HFF-Myc (cell line): ENCODE data around the gene BMP8B.
"Not testable (repeated sequence)": the region's sequence is repeated elsewhere in the genome, so short reads cannot be mapped to it uniquely, and the experiment has no call there.

Experiments
- DNase-seq: peaks from one replicate; pipeline ENCODE4 v3.0.0-alpha.2; 2011; ENCODE audit warnings: low read depth; ENCODE audit errors: extremely low read depth
- H3K4me3 ChIP-seq: replicated peaks from 2 replicates; pipeline ENCODE4 v1.5.1; 2011; ENCODE audit warnings: low read depth, mild to moderate bottlenecking, control low read depth, low read length
- TF ChIP-seq, protein P1 (sequence below): IDR thresholded peaks from 2 replicates; pipeline ENCODE4 v1.5.1; 2012; ENCODE audit warnings: mild to moderate bottlenecking, low read depth, low read length, control low read depth; ENCODE audit errors: missing control alignments

BMP8B gene

GRCh38 chr1:39776400-39776713 is 12.3 kb downstream of the BMP8B start:
- TF ChIP-seq, protein P1, sequence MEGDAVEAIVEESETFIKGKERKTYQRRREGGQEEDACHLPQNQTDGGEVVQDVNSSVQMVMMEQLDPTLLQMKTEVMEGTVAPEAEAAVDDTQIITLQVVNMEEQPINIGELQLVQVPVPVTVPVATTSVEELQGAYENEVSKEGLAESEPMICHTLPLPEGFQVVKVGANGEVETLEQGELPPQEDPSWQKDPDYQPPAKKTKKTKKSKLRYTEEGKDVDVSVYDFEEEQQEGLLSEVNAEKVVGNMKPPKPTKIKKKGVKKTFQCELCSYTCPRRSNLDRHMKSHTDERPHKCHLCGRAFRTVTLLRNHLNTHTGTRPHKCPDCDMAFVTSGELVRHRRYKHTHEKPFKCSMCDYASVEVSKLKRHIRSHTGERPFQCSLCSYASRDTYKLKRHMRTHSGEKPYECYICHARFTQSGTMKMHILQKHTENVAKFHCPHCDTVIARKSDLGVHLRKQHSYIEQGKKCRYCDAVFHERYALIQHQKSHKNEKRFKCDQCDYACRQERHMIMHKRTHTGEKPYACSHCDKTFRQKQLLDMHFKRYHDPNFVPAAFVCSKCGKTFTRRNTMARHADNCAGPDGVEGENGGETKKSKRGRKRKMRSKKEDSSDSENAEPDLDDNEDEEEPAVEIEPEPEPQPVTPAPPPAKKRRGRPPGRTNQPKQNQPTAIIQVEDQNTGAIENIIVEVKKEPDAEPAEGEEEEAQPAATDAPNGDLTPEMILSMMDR: no peak
- no peak overlapping the region for H3K4me3 ChIP-seq
- no peak for DNase-seq

DNA sequence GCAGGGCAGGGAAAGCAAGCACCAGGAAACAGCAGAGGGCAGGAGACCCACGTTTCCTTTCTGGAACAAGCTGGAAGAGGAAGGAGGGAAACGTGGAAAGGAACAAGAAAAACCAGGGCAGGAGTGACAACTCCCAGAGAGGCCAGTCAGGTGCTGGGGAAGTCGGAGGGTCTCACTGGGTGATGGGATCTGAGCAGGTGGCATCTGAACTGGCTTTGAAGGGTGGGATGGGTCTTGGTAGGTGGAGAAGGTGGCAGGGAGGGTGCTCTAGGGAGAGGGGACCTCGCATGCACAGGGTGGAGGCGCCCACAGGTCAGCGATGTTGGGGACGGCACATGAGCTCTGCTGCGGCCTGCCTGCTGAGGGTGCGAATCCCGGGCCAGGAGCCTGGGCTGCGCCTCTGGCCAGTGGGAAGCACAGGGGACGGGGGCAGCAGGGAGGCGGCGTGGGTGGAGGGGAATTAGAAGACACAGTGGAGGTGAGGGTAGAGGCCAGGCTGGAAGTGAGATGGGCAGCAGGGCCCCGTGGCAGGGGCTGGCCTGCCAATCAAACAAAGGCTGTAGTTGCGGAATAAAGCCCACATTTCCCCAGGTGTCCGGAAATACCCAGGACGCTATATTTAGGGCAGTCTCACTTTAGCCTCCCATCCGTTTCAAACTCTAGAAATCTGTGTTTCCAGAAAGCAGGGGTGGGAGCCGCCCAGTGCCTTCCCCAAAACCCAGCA is 12.8 kb downstream of the BMP8B start:
- not testable (repeated sequence) for H3K4me3 ChIP-seq, DNase-seq

DNA sequence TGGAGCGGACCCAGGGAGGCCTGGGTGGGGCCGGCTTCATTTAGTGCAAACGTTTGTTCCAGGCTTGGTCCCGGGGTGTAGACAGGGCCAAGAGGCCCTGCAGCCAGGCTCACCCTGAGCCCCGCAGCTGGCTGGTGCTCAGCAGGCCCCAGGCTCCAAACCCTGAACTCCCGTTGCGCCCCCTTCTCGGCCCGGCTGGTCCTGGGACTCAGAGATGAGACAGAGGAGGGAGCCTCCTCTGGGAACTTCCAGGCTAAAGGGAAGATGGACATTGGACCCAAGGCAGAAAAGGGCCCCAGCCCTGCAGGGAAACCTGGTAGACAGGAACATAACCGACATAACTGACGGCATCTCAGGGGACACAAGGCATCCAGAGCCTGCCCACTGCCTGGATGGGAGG is 13.5 kb downstream of the BMP8B start:
- not testable (repeated sequence) for H3K4me3 ChIP-seq, DNase-seq

DNA sequence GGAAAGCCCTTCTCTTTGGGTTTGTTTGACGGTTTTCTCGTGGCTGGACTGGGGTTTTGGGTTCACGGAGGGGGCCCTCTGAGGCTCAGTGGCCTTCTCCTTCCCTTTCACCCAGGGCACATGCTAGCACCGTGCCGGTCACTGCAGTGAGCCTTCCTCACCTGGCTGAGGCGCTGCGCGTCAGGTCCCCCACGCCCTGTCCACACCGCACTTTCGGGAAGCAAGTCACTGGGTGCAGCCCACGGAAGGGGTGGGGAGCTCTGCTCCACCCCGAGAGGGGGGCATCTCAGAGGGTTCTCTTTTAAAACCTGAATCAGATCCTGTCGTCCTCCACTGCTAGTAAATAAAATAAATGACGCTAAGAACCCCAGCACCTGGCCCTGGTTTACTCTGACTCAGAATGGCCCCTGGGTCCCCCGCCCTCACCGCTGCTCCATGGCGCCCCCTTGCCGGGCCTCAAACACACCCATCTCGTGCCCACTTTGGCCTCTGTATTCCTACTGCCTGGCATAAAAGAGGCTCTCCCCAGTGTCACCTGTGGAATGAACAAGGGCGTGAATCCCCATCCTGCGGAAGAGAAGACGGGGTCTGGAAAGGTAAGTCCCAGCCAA is 15.2 kb downstream of the BMP8B start:
- DNase-seq, H3K4me3 ChIP-seq: not testable (repeated sequence)

- not testable (repeated sequence) for DNase-seq, H3K4me3 ChIP-seq
Observed at GRCh38 chr1:39771022-39771532, 17.6 kb downstream of the BMP8B start, which contains the start of gene OXCT2. OXCT2 (minus strand) TSS chr1:39771348; CDS start chr1:39771255, 93 bp downstream.

DNA sequence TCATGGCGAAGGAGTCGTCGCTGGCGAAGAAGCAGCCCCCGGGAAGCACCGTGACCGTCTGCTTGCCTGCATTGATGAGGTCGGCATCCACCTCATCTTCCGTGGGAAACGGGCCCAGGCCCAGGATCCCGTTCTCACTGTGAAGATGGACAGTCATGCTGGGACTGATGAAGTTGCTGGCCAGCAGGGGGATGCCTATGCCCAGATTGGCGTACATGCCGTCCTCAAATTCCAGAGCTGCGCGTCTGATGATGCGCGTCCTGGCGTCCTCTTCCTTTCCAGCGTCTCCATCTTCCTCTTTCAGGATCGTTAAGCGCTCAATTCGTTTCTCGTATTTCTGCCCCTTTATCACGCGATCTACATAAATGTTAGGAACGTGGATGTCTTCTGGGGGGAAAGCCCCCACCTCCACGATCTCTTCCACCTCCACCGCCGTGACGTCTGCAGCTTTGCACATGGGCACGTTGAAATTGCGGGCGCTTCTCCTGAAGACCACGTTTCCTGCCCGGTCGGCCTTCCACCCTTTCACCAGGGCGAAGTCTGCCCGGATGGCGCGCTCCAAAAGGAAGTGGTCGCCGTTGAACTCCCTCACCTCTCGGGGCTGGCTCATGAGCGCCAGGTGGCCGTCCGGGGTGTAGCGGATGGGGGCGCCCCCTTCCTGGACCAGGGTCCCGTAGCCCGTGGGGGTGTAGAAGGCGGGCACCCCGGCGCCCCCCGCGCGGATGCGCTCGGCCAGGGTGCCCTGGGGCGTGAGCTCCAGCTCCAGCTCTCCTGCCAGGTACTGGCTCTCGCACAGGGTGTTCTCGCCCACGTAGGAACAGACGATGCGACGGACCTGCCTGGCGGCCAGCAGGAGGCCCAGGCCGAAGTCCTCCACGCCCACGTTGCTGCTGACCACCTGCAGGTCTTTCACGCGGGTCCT is 18.3 kb downstream of the BMP8B start:
- not testable (repeated sequence) for H3K4me3 ChIP-seq, DNase-seq

DNA sequence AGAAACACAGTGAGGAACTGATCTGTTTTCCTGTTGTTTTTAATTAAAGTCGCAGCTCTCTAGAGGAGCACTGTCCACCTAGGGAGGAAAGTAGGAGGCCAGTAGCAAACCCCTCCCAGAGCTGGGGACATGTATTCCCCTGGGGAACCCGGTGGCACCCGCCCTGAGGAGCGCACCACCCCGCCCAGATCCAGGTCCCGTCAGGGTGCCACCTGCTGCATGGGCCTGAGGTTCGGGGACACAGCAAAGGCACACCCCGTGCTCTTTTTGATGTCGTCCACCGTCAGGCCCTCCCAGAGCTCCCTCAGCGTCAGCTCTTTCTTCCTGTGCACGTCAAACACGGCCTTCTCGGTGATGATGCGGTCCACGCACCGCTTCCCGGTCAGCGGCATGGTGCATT is 19.2 kb downstream of the BMP8B start:
- DNase-seq, H3K4me3 ChIP-seq: not testable (repeated sequence)

GRCh38 chr1:39766466-39766865 is 22.2 kb downstream of the BMP8B start:
- not testable (repeated sequence) for H3K4me3 ChIP-seq, DNase-seq

DNA sequence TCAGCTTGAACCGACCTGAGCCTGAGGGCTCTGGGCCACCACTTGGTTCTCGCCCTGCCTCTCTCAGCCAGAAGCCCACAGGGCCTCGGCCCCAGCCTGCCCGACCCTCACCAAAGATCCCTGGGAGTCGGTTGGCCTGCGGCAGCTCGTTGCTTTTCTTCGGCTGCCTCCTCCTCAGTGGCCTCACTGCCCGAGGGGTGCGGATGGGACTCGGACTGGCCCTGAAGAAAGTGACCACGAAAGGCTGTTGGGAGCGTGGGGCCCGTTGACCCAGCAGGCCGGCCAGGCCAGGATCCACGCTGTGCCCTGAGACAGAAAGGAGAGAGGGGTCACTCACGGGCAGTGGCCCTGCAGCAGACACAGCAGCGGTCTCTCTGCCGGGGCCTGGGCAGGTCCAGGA is 24.2 kb downstream of the BMP8B start:
- DNase-seq: not testable (repeated sequence)

GRCh38 chr1:39763619-39764374 is 24.9 kb downstream of the BMP8B start:
- not testable (repeated sequence) for DNase-seq, H3K4me3 ChIP-seq

More for the DNA sequence above, 24.2 kb downstream of the BMP8B start:
- H3K4me3 ChIP-seq: not testable (repeated sequence)

DNA sequence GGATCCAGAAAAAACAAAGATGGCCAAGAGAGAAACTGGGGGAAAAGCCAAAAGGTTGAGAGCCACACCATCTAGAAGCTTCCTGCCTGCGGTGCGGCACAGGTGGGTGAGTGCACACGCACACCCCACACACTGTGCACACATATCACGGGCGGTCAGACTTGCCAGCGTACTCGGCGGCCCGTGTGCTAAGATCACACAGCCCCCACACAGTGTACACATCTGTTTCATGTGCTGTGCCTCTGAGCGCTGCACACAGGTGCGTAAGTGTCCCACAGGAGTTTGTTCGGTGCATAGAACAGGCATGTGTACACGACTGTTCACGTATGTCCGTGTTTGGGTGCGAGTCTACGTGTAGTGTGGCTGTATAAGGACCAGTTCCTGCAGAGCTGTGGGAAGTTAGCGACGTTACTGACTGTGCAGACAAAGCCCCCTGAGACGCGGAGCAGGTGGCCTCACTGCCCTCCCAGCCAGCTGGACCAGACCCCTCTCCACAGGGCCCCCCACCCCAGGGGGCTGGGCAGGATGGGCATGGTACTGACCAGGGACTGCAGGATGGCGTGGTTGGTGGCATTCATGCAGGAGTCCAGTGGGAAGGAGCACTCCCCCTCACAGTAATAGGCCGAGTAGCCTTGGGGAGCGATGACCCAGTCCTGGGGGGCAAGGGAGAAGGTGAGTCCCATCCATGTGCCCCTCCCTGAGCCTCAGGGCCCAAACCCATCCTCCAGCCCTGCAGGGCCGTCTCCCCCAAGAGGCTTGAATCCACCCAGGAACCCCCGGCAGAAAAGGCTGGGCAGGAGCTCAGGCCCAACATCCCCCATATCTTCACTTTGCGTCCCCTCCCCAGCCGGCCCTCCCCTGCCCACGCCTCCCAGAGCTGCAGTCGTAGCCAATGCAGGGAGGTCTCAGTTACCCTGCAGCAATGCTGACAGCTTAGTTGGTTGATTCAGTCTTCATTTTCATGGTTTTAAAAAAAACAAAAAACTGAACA is 25.8 kb downstream of the BMP8B start:
- TF ChIP-seq, protein P1: no peak
- DNase-seq: no peak
- no peak overlapping the region for H3K4me3 ChIP-seq
